ENCODE measurements around the gene CFAP221.
"Not testable (repeated sequence)": the region's sequence is repeated elsewhere in the genome, so short reads cannot be mapped to it uniquely, and the experiment has no call there.

Gene CFAP221

GRCh38 chr2:119591523-119591922 is 47.3 kb downstream of the CFAP221 start:
- H3K9me3 Mint-ChIP-seq, result no peaks in the 10 kb centered on the region
- H3K36me3 Mint-ChIP-seq (ENCODE audit: low read depth), result no peaks in the 10 kb centered on the region
- no peaks in the 10 kb centered on the region for H3K4me1 Mint-ChIP-seq (ENCODE audit: low read depth)
- no peak overlapping the region for H3K4me3 Mint-ChIP-seq
- peaks cover 20% of the 10 kb centered on the region for H3K27me3 Mint-ChIP-seq
- H3K27ac Mint-ChIP-seq, result no peak overlapping the region

DNA sequence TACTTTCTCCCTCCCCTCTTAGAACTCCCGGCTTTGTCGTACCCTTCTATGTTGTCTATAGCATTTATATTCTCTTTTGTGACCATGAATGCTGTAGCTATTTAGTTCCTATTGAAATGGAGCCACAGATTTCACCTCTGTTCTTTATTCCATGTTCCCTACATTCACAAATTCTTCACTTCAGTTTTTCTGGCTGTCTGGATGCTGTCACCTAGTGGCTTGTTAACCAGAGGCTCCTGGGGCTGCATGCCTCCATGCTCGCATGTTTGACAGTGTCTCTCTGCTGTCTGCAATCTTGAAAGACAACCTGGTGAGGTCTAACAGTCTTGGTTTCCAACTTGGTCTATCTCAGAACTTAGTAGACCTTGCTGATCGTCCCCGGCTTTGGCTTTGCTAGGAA is 48.2 kb downstream of the CFAP221 start:
- peaks cover 20% of the 10 kb centered on the region for H3K27me3 Mint-ChIP-seq
- H3K9me3 Mint-ChIP-seq, result no peaks in the 10 kb centered on the region
- no peak overlapping the region for H3K4me3 Mint-ChIP-seq
- no peaks in the 10 kb centered on the region for H3K4me1 Mint-ChIP-seq (ENCODE audit: low read depth)
- H3K27ac Mint-ChIP-seq, result no peak overlapping the region
- no peaks in the 10 kb centered on the region for H3K36me3 Mint-ChIP-seq (ENCODE audit: low read depth)

DNA sequence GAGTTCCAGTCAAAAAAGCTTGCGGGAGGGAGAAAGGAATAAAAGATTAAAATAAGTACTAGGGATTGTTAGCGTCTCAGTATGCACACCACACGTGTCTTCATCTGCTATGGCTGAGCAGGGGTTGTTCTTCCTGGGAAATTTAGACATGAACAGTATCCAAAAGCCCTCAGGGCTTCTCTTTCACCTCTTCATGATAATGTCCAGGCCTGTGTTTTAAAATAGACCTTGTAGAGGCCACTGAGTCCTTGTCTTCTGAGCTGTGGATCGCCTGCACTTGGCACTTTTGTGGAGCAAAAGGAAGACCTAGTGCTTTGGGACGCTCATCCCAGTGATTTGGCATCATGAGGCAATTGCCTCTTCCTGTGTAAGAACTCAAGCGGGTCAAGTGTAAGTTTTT is 52.4 kb downstream of the CFAP221 start:
- Mint-ChIP-seq H3K27me3 (peaks cover 14% of the 10 kb centered on the region), H3K4me3 (no peak overlapping the region), H3K27ac (no peak overlapping the region), H3K9me3 (no peaks in the 10 kb centered on the region), H3K36me3 (ENCODE audit: low read depth) (no peaks in the 10 kb centered on the region), H3K4me1 (ENCODE audit: low read depth) (no peaks in the 10 kb centered on the region)

GRCh38 chr2:119598596-119599263 is 54.5 kb downstream of the CFAP221 start:
- H3K36me3 Mint-ChIP-seq (ENCODE audit: low read depth), result no peaks in the 10 kb centered on the region
- H3K27me3 Mint-ChIP-seq, result peaks cover 7% of the 10 kb centered on the region
- H3K4me1 Mint-ChIP-seq (ENCODE audit: low read depth), result no peaks in the 10 kb centered on the region
- H3K9me3 Mint-ChIP-seq, result no peaks in the 10 kb centered on the region
- no peak overlapping the region for H3K4me3 Mint-ChIP-seq
- H3K27ac Mint-ChIP-seq, result no peak overlapping the region

- Mint-ChIP-seq H3K4me3 (no peak overlapping the region), H3K27ac (no peak overlapping the region), H3K36me3 (ENCODE audit: low read depth) (no peaks in the 10 kb centered on the region), H3K9me3 (no peaks in the 10 kb centered on the region), H3K4me1 (ENCODE audit: low read depth) (no peaks in the 10 kb centered on the region), H3K27me3 (peaks cover 7% of the 10 kb centered on the region)
Measured at GRCh38 chr2:119599384-119599783, 55.1 kb downstream of the CFAP221 start.

DNA sequence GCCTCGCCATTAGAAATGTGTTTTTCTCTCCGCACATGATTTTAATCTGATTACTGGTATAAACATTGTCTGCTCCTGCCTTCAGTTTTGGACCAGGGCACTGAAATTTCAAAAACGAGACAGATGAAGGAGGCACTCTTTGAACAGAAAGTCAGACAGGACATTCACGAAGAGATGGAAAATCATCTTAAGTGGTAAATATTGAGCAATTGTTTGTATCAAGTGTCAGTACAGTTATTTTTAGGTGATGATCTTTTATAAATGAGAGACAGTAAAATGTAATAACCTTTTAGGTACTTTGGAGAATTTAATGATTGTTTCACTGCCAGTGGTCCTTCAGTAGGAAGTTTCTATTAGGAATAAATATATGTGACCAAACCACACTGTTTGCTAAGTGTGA is 60.8 kb downstream of the CFAP221 start:
- no peaks in the 10 kb centered on the region for H3K9me3 Mint-ChIP-seq
- no peaks in the 10 kb centered on the region for H3K36me3 Mint-ChIP-seq (ENCODE audit: low read depth)
- H3K4me3 Mint-ChIP-seq, result no peak overlapping the region
- no peak overlapping the region for H3K27ac Mint-ChIP-seq
- peaks cover 38% of the 10 kb centered on the region for H3K27me3 Mint-ChIP-seq
- H3K4me1 Mint-ChIP-seq (ENCODE audit: low read depth), result no peaks in the 10 kb centered on the region

DNA sequence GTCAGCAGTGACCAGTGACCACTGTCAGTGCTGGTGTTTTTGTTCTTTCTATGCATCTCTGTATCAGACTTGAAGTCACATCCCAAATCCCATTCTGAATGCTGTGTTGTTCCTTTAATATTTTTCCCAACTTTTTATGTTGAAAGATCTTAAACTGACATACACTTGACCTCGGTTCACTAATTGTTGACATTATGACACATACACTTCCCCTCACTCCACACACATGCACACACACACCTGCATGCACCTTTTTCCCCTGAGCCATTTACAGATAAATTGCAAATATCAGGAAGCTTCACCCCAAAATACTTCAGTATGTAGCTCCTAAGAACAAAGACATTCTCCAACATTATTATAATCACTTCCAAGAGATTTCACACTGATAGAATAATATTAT is 62.4 kb downstream of the CFAP221 start:
- H3K4me3 Mint-ChIP-seq, result no peak overlapping the region
- no peaks in the 10 kb centered on the region for H3K9me3 Mint-ChIP-seq
- no peaks in the 10 kb centered on the region for H3K36me3 Mint-ChIP-seq (ENCODE audit: low read depth)
- H3K27me3 Mint-ChIP-seq, result peaks cover 43% of the 10 kb centered on the region
- H3K4me1 Mint-ChIP-seq (ENCODE audit: low read depth), result no peaks in the 10 kb centered on the region
- H3K27ac Mint-ChIP-seq, result no peak overlapping the region

DNA sequence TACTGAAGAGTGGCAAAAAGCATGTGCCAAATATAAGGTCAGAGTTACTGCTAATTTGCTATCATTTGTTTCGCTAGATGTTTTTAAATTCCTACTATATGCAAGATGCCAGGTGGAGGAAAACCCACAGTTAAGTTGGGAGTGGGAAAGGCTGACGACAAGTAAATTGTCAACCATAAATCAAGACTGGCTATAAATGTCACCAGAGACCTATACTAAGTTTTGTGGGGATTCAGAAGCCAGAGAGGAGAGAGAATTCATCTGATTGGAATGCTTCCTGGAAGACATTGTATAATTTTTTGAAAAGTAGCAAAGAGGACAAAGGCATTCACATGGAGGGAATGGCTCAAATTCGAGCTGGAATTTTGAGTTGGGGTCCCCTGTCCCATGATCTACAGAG is 64.3 kb downstream of the CFAP221 start:
- H3K9me3 Mint-ChIP-seq, result peaks cover 6% of the 10 kb centered on the region

DNA sequence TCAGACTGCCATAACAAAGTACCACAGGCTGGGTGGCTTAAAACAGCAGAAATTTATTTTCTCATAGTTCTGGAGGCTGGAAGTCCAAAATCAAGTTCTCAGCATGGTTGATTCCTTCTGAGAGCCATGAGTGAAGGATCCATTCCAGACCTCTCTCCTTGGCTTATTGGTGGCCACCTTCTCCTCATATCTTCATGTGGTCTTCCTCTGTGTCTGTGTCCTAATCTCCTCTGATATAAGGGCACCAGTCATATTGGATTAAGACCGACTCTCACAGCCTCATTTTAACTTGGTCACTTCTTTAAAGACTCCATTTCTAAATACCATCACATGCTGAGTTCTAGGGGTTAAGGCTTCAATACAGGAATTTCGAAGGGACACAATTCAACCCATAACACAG is 65.1 kb downstream of the CFAP221 start:
- no peaks in the 10 kb centered on the region for H3K4me1 Mint-ChIP-seq (ENCODE audit: low read depth)
- no peaks in the 10 kb centered on the region for H3K36me3 Mint-ChIP-seq (ENCODE audit: low read depth)
- H3K27me3 Mint-ChIP-seq, result peaks cover 40% of the 10 kb centered on the region
- no peak overlapping the region for H3K4me3 Mint-ChIP-seq
- H3K27ac Mint-ChIP-seq, result no peak overlapping the region
- H3K9me3 Mint-ChIP-seq, result peaks cover 13% of the 10 kb centered on the region

More for the DNA sequence above, 64.3 kb downstream of the CFAP221 start:
- no peaks in the 10 kb centered on the region for H3K4me1 Mint-ChIP-seq (ENCODE audit: low read depth)
- H3K27me3 Mint-ChIP-seq, result peaks cover 40% of the 10 kb centered on the region
- H3K4me3 Mint-ChIP-seq, result no peak overlapping the region
- H3K36me3 Mint-ChIP-seq (ENCODE audit: low read depth), result no peaks in the 10 kb centered on the region
- H3K27ac Mint-ChIP-seq, result no peak overlapping the region

DNA sequence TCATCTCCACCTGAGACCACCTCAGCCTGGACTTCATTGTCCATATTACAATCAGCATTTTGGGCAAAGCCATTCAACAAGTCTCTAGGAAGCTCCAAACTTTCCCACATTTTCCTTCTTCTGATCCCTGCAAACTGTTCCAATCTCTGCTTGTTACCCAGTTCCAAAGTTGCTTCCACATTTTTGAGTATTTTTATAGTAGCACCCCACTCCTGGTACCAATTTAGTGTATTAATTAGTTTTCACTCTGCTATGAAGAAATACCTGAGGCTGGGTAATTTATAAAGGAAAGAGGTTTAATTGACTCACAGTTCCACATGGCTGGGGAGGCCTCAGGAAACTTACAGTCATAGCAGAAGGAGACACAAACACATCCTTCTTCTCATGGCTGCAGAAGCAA is 69.9 kb downstream of the CFAP221 start:
- Mint-ChIP-seq H3K27me3 (peaks cover 30% of the 10 kb centered on the region), H3K9me3 (peaks cover 30% of the 10 kb centered on the region)
- H3K4me1 Mint-ChIP-seq (ENCODE audit: low read depth); H3K36me3 Mint-ChIP-seq (ENCODE audit: low read depth); H3K4me3 Mint-ChIP-seq; H3K27ac Mint-ChIP-seq: not testable (repeated sequence)

GRCh38 chr2:119616421-119616820 is 72.2 kb downstream of the CFAP221 start:
- Mint-ChIP-seq H3K36me3 (ENCODE audit: low read depth) (no peaks in the 10 kb centered on the region), H3K27me3 (peaks cover 33% of the 10 kb centered on the region), H3K27ac (no peak overlapping the region), H3K9me3 (peaks cover 30% of the 10 kb centered on the region), H3K4me3 (no peak overlapping the region), H3K4me1 (ENCODE audit: low read depth) (no peaks in the 10 kb centered on the region)

DNA sequence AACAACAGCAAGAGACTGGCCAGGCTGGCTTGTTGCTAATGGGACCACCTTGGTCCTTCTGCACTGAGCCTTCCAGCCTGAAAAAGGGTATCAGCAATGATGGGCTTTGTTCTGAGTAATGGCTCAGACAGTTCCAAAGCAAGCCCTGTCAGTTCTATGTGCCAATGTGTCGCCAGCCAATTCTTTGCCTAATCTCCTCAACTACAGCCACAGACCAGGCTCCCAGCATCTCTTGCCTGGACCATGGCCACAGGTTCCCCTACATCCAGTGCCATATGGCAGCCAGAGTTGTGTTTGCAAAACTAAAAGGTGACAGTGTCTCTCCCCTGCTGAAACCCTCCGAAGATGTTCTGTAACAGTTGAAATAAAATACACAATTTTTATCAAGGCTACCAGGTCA is 73.2 kb downstream of the CFAP221 start:
- Mint-ChIP-seq H3K9me3 (peaks cover 29% of the 10 kb centered on the region), H3K27me3 (peaks cover 33% of the 10 kb centered on the region), H3K4me1 (ENCODE audit: low read depth) (no peaks in the 10 kb centered on the region), H3K36me3 (ENCODE audit: low read depth) (no peaks in the 10 kb centered on the region), H3K27ac (no peak overlapping the region), H3K4me3 (no peak overlapping the region)

- Mint-ChIP-seq H3K9me3 (peaks cover 23% of the 10 kb centered on the region), H3K27me3 (peaks cover 33% of the 10 kb centered on the region)
- H3K27ac Mint-ChIP-seq; H3K36me3 Mint-ChIP-seq (ENCODE audit: low read depth); H3K4me1 Mint-ChIP-seq (ENCODE audit: low read depth); H3K4me3 Mint-ChIP-seq: not testable (repeated sequence)
Measured at GRCh38 chr2:119618725-119619124, 74.5 kb downstream of the CFAP221 start.

- Mint-ChIP-seq H3K27me3 (peaks cover 10% of the 10 kb centered on the region), H3K27ac (no peak overlapping the region)
Measured at GRCh38 chr2:119625226-119625625, 81.0 kb downstream of the CFAP221 start.

DNA sequence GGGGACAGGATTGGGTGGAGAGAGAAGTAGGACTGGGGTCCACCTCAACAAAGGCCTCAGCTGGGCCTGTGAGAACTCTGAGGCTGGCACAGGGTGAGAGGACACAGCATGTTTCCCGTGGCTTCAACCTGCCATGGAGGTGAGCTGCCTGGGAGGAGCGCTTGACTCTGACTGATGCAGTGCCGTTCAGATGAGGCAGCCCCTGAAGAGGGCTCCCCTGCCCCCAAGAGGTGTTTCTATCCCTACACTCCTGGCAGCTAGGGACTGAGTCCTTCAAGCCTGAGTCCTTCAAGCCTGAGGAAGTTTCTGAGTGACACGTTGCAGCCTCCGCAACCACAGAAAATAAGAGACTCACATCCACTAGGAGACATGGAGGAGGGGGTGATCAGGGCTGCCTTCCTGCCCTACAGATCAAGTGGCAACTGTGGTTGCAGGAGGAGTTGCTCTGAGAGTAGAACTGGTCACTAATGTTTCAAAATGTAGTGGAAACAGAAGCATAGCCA is 85.1 kb downstream of the CFAP221 start:
- H3K9me3 Mint-ChIP-seq, result no peaks in the 10 kb centered on the region
- no peaks in the 10 kb centered on the region for H3K36me3 Mint-ChIP-seq (ENCODE audit: low read depth)
- H3K27me3 Mint-ChIP-seq, result peaks cover 15% of the 10 kb centered on the region
- H3K27ac Mint-ChIP-seq, result no peak overlapping the region
- H3K4me3 Mint-ChIP-seq, result no peak overlapping the region
- no peaks in the 10 kb centered on the region for H3K4me1 Mint-ChIP-seq (ENCODE audit: low read depth)

More at GRCh38 chr2:119625226-119625625, 81.0 kb downstream of the CFAP221 start:
- no peaks in the 10 kb centered on the region for H3K4me1 Mint-ChIP-seq (ENCODE audit: low read depth)
- H3K4me3 Mint-ChIP-seq, result no peak overlapping the region
- H3K36me3 Mint-ChIP-seq (ENCODE audit: low read depth), result no peaks in the 10 kb centered on the region
- H3K9me3 Mint-ChIP-seq, result no peaks in the 10 kb centered on the region

DNA sequence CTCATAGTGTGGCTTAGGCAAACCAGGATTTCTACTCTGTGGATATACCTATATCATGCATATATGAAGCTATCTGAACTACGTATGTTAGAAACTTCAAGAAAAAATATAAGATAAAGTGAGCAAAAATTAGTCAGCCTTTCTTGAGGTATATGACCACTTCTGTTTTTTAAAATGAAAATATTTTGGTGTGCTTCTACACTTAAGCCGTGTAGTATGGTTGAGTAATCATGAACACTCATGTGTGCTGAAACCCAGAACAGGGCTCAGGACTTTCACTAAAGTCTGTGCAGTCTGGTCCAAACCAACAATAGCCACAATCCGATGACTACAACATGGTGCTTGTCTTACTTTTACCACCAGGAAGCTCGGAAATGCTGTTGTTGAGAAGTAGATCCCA is 85.9 kb downstream of the CFAP221 start:
- Mint-ChIP-seq H3K36me3 (ENCODE audit: low read depth) (no peaks in the 10 kb centered on the region), H3K4me1 (ENCODE audit: low read depth) (no peaks in the 10 kb centered on the region), H3K27me3 (peaks cover 15% of the 10 kb centered on the region), H3K9me3 (no peaks in the 10 kb centered on the region), H3K27ac (no peak overlapping the region), H3K4me3 (no peak overlapping the region)
